ENCODE data around the gene STIP1. TPM values are rescaled to one million over a fixed set of nuclear protein-coding genes. Genes with fewer than 3 reads are reported as not detected.
A peak's percentile ranks its signal among the peaks of the same experiment; 100 is the strongest.

Gene STIP1
- total RNA-seq, 1 experiment from 2014 or later, result 338 TPM

- Histone ChIP-seq H4K20me1 (ENCODE audit: control insufficient read depth, insufficient read depth, insufficient read length) (no peaks in the 10 kb centered on the region), H3K79me2 (ENCODE audit: insufficient read depth, low read length) (peaks cover 7% of the 10 kb centered on the region; the same call in 1 of the 2 replicates), H3K9ac (ENCODE audit: extremely low read depth, insufficient read length, low read length) (no peak overlapping the region), H4K91ac (ENCODE audit: insufficient read length, low read depth, low read length) (no peak overlapping the region), H3K4ac (ENCODE audit: low read depth, low read length) (no peak overlapping the region), H4K5ac (ENCODE audit: insufficient read length, low read depth, low read length) (no peak overlapping the region), H3T11ph (ENCODE audit: low read length) (no peak overlapping the region), H3K4me2 (ENCODE audit: insufficient read depth, insufficient read length, low read length) (peak overlapping the region; percentile 67), H2BK20ac (ENCODE audit: low read depth, low read length, poor library complexity, severe bottlenecking) (no peak overlapping the region), H3K9me3 (ENCODE audit: control insufficient read depth, low read depth, low read length) (no peaks in the 10 kb centered on the region), H3K56ac (ENCODE audit: insufficient read length, low read depth, low read length) (no peak overlapping the region), H2BK15ac (ENCODE audit: low read depth, low read length) (no peak overlapping the region), H3K27ac (ENCODE audit: insufficient read length, low read depth, low read length) (no peak overlapping the region), H2AK5ac (ENCODE audit: insufficient read length, low read length) (no peak overlapping the region), H3K14ac (ENCODE audit: insufficient read depth, low read length) (no peak overlapping the region; the same call in 1 of the 2 replicates), H3K23me2 (ENCODE audit: insufficient read length, low read depth, low read length, poor library complexity, severe bottlenecking) (peaks cover 26% of the 10 kb centered on the region), H2BK120ac (ENCODE audit: low read depth, low read length, poor library complexity, severe bottlenecking) (no peak overlapping the region), H2BK5ac (ENCODE audit: insufficient read length, low read length) (no peak overlapping the region), H3K27me3 (ENCODE audit: insufficient read depth, low read length) (no peaks in the 10 kb centered on the region), H3K4me1 (ENCODE audit: insufficient read depth, low read length) (peaks cover 9% of the 10 kb centered on the region; the same call in 1 of the 2 replicates), H4K8ac (replicated peaks; ENCODE audit: insufficient read length, low read depth, low read length) (no peak overlapping the region), H3K79me1 (ENCODE audit: insufficient read depth, low read depth, low read length, poor library complexity, severe bottlenecking) (peaks cover 3% of the 10 kb centered on the region), H3K23ac (ENCODE audit: insufficient read length, low read depth, low read length) (no peak overlapping the region), H2AFZ (ENCODE audit: low read length) (no peak overlapping the region), H2BK12ac (ENCODE audit: insufficient read length, low read depth, low read length) (no peak overlapping the region), H3K18ac (ENCODE audit: insufficient read length, low read depth, low read length) (no peak overlapping the region)
- no peaks in the 10 kb centered on the region; a peak in 1 of 5 replicates for H3K9me3 Mint-ChIP-seq
- H3K36me3 Mint-ChIP-seq (ENCODE audit: insufficient read depth in 1 of 3, low read depth in 3 of 3), result peaks cover 8 to 21% (median 15%) of the 10 kb centered on the region in 3 experiments; a peak in 6 of 7 replicates
- peak overlapping the region; percentile 88 to 97 (median 97); a peak in 6 of 7 replicates for H3K27ac Mint-ChIP-seq
- no CpG with 5 or more reads among the region's 13 CpGs for WGBS (ENCODE audit: extremely low coverage, insufficient read length, low lambda C conversion rate)
- no peak for DNase-seq
- no peaks in the 10 kb centered on the region for H3K27me3 Mint-ChIP-seq (ENCODE audit: low read depth)
- H3K4me3 Mint-ChIP-seq, result peak overlapping the region; percentile 76 to 93
- TF ChIP-seq, protein P1, sequence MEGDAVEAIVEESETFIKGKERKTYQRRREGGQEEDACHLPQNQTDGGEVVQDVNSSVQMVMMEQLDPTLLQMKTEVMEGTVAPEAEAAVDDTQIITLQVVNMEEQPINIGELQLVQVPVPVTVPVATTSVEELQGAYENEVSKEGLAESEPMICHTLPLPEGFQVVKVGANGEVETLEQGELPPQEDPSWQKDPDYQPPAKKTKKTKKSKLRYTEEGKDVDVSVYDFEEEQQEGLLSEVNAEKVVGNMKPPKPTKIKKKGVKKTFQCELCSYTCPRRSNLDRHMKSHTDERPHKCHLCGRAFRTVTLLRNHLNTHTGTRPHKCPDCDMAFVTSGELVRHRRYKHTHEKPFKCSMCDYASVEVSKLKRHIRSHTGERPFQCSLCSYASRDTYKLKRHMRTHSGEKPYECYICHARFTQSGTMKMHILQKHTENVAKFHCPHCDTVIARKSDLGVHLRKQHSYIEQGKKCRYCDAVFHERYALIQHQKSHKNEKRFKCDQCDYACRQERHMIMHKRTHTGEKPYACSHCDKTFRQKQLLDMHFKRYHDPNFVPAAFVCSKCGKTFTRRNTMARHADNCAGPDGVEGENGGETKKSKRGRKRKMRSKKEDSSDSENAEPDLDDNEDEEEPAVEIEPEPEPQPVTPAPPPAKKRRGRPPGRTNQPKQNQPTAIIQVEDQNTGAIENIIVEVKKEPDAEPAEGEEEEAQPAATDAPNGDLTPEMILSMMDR (conservative IDR thresholded peaks at IDR 0.05), result no peak
- peaks cover 34 to 44% of the 10 kb centered on the region in 2 experiments for H3K4me1 Mint-ChIP-seq
These were observed 64.5 kb downstream of the STIP1 start for GRCh38 chr11:64250415-64251015.

Measured in H9 (cell line).